DOHH2 (cell line): ENCODE data around the gene THOC1.

Experiments used
- H3F3A ChIP-seq: fragments of 200-600 bp; sonication (generic), shearing (Covaris generic); 2 replicates; pipeline ENCODE4 v1.6.0; 2016; ENCODE audit warnings: antibody characterized with exemption, mild to moderate bottlenecking; ENCODE audit not compliant: control insufficient read depth, insufficient read depth
- H3K27ac ChIP-seq: fragments of 200-600 bp; sonication (generic); 2 replicates; pipeline ENCODE4 v1.5.1; 2014; ENCODE audit warnings: low read depth, mild to moderate bottlenecking, low read length, moderate library complexity
- H3K27me3 ChIP-seq: fragments of 200-600 bp; sonication (generic); 2 replicates; pipeline ENCODE4 v1.6.1; 2014; ENCODE audit warnings: mild to moderate bottlenecking, low read length, mixed read lengths; ENCODE audit not compliant: control insufficient read depth
- H3K36me3 ChIP-seq: fragments of 200-600 bp; sonication (generic); 2 replicates; pipeline ENCODE4 v1.6.1; 2014; ENCODE audit warnings: mild to moderate bottlenecking, low read length, moderate library complexity, mixed read lengths; ENCODE audit not compliant: control insufficient read depth
- H3K4me1 ChIP-seq: fragments of 200-600 bp; sonication (generic); 2 replicates; pipeline ENCODE4 v1.6.1; 2014; ENCODE audit warnings: mild to moderate bottlenecking, low read length, mixed read lengths; ENCODE audit not compliant: control insufficient read depth
- H3K4me2 ChIP-seq: fragments of 200-600 bp; sonication (generic); 2 replicates; pipeline ENCODE4 v1.6.0; 2014; ENCODE audit warnings: mild to moderate bottlenecking, low read length, moderate library complexity
- H3K4me3 ChIP-seq: fragments of 200-600 bp; sonication (generic); 2 replicates; pipeline ENCODE4 v1.5.1; 2014; ENCODE audit warnings: mild to moderate bottlenecking, low read length, mixed read lengths
- H3K79me2 ChIP-seq: fragments of 200-600 bp; sonication (generic); 2 replicates; pipeline ENCODE4 v1.6.1; 2014; ENCODE audit warnings: mild to moderate bottlenecking, low read length, mixed read lengths; ENCODE audit not compliant: control insufficient read depth
- H3K9me2 ChIP-seq: fragments of 200-600 bp; sonication (generic); replicated peaks from 2 replicates; pipeline ENCODE4 v1.6.1; 2014; ENCODE audit warnings: mild to moderate bottlenecking, low read length, mixed read lengths; ENCODE audit not compliant: control insufficient read depth
- H3K9me3 ChIP-seq: fragments of 200-600 bp; sonication (generic); 2 replicates; pipeline ENCODE4 v1.6.1; 2014; ENCODE audit warnings: antibody characterized with exemption, low read length, mixed read lengths; ENCODE audit not compliant: control insufficient read depth, insufficient read depth
- H4K20me1 ChIP-seq: fragments of 200-600 bp; sonication (generic); 2 replicates; pipeline ENCODE4 v1.6.0; 2014; ENCODE audit warnings: low read depth, mild to moderate bottlenecking, antibody characterized with exemption, low read length, moderate library complexity; ENCODE audit not compliant: control insufficient read depth, insufficient read depth
- CTCF ChIP-seq: fragments of 200-600 bp; sonication (generic); IDR thresholded peaks from one replicate; pipeline ENCODE4 v1.5.1; 2014; ENCODE audit warnings: antibody characterized with exemption, mild to moderate bottlenecking, low read depth, low read length; ENCODE audit not compliant: poor library complexity, severe bottlenecking
- EZH2phosphoT487 ChIP-seq: fragments of 200-600 bp; sonication (generic); IDR thresholded peaks from 2 replicates; pipeline ENCODE4 v1.6.1; 2017; ENCODE audit warnings: borderline replicate concordance, mild to moderate bottlenecking, antibody characterized with exemption, low read length, moderate library complexity, mixed read lengths

Gene THOC1

GRCh38 chr18:192801-193200, 75.0 kb downstream of the THOC1 start:
- H3K79me2 ChIP-seq, result peaks cover 37% of the 10 kb centered on the region

GRCh38 chr18:191725-192124, 76.1 kb downstream of the THOC1 start:
- no peak overlapping the region for H3K4me2 ChIP-seq
- no peaks in the 10 kb centered on the region for H3K4me1 ChIP-seq
- H3K36me3 ChIP-seq, result peaks cover 54% of the 10 kb centered on the region
- no peak for TF ChIP-seq CTCF
- TF ChIP-seq EZH2phosphoT487, result no peak
- H3K9me3 ChIP-seq, result no peaks in the 10 kb centered on the region
- H3K79me2 ChIP-seq, result peaks cover 45% of the 10 kb centered on the region
- no peaks in the 10 kb centered on the region for H3K27me3 ChIP-seq
- H3K4me3 ChIP-seq, result no peak overlapping the region
- no peaks in the 10 kb centered on the region for H3K9me2 ChIP-seq
- no peak overlapping the region for H3K27ac ChIP-seq
- H4K20me1 ChIP-seq, result peaks cover 10% of the 10 kb centered on the region; the same call in 1 of the 2 replicates
- H3F3A ChIP-seq, result no peaks in the 10 kb centered on the region

More at GRCh38 chr18:192801-193200, 75.0 kb downstream of the THOC1 start:
- Histone ChIP-seq H3K4me3 (no peak overlapping the region), H3K9me3 (no peaks in the 10 kb centered on the region), H3K4me2 (no peak overlapping the region), H3K4me1 (no peaks in the 10 kb centered on the region), H3K27ac (no peak overlapping the region), H3K27me3 (no peaks in the 10 kb centered on the region), H3K36me3 (peaks cover 58% of the 10 kb centered on the region), H4K20me1 (peaks cover 6% of the 10 kb centered on the region; the same call in 1 of the 2 replicates), H3K9me2 (no peaks in the 10 kb centered on the region), H3F3A (no peaks in the 10 kb centered on the region)
- TF ChIP-seq CTCF, result no peak
- no peak for TF ChIP-seq EZH2phosphoT487

GRCh38 chr18:189254-189653, 78.6 kb downstream of the THOC1 start:
- no peak overlapping the region for H3K27ac ChIP-seq
- H3K36me3 ChIP-seq, result peaks cover 56% of the 10 kb centered on the region
- H3K4me3 ChIP-seq, result no peak overlapping the region
- no peaks in the 10 kb centered on the region for H3F3A ChIP-seq
- H3K9me2 ChIP-seq, result no peaks in the 10 kb centered on the region
- H3K79me2 ChIP-seq, result peaks cover 59% of the 10 kb centered on the region
- H4K20me1 ChIP-seq, result peaks cover 10% of the 10 kb centered on the region; the same call in 1 of the 2 replicates
- H3K4me1 ChIP-seq, result no peaks in the 10 kb centered on the region
- H3K4me2 ChIP-seq, result no peak overlapping the region
- no peaks in the 10 kb centered on the region for H3K9me3 ChIP-seq
- no peaks in the 10 kb centered on the region for H3K27me3 ChIP-seq
- TF ChIP-seq EZH2phosphoT487 (no peak), CTCF (no peak)
